HG03196 (cell line): ENCODE data around the gene DDHD1.
"Not testable (repeated sequence)": the region's sequence is repeated elsewhere in the genome, so short reads cannot be mapped to it uniquely, and the experiment has no call there.

Experiments
- ATAC-seq: cut with Tn5 transposase; IDR thresholded peaks from one replicate; pipeline ENCODE4 v1.9.1; 2021; ENCODE audit not compliant: unreplicated experiment

The DDHD1 gene

DNA sequence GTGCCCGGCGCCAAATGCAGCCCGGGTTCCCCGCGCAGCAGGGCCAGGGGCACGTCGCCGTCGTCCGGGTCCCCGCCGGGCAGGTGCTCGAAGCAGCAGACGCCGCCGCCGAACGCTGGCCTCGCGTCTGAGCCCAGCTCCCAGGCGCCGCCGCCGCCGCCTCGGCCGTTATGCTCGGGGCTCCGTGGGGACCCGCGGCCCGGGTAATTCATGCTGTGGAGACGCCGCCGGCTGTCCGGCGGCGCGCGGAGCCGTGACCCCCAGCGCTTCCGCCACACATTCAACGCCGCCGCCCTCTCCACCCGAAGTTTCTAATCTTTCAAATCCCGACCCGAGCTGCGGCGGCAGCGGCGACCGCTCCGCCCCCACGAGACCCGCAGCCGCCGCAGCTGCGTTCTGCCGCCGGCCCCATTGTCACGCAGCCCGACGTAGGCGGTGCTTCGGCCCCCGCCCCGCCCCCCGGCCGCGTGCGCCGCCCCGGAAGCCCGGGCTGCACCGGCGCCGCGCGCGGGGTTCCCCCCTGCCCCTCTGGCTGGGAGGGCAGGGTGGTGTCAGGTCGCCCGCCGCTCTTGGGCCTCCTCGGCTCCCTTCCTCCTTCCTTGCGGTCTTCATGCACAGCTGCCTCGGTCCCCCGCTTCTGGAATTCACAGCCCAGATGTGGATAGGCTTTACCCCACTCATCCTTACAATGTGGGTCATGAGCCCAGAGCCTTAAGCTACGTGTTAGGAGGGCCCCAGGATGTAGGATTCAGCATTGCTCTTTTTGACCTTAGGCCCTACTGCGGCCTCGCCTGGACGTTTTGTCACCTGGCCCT is at the start of gene DDHD1:
Gene DDHD1, minus strand, starts transcription at position 437 of the 815 bp plus-strand sequence. Its CDS starts 225 bp downstream, at position 212.
- ATAC-seq: peak; percentile 69

DNA sequence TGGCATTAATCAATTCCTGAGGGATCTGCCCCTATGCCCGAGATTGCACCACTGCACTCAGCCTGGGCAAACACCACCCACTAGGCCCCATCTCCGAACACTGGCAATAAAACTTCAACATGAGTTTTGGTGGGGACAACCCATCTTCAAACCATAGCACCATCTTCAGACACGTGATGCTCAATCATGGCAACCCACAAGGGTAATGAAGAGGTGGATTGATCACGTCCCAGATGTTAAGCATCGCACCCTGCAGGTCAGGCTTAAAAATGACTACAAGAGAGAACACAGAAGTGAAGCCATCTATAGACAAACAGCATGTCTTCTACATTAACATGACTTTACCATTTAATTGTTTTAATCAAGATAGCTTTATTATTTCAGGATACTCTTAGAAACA is 42.8 kb upstream of the DDHD1 start:
- no peak for ATAC-seq

DNA sequence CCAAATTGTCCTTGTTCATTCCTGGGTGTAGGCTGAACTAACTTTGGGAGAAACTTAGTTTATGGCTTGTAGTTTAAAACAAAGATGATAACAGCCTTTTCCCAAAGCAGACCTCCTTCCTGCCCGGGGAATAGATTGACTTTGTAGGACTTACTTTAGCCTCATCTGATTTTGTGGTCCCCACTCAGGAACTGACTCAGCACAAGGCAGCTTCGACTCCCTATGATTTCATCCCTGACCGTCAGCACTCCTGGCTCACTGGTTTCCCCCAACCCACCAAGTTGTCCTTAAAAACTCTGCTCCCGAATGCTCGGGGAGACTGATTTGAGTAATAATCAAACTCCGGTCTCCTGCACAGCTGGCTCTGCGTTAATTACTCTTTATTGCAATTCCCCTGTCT is 40.1 kb upstream of the DDHD1 start:
- ATAC-seq: no peak

DNA sequence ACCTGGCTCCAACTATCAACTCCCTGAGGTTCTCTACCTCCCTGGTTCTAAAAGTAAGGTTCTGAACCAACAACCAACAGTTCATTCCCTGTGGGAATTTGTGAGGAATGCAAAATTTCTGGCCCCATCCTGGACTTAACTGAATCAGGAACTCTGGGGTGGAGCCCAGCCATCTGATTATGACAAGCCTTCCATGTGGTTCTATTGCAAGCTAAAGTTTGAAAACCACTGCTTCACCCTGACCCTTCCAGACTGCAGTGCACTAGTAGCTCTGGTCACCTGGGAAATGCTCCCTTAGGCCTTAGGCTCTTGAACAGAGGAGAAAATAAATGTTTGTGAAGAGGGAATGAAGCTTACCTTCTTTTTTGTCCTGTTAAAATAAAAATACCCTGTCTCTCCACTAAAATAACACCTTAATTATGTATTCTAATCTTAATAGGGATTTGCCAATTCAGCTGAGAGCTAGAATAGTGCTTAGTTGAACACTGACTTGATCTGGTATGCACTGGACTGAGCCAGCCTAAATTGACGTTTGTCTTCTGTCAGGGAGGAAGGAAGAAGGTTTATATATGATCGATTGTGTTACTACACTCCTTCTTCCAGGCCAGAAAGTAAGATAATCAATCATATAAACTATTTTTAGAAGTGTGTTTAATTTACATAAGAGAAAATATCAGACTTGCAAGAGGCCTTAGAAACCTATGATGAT is 39.1 kb upstream of the DDHD1 start:
- ATAC-seq: no peak

DNA sequence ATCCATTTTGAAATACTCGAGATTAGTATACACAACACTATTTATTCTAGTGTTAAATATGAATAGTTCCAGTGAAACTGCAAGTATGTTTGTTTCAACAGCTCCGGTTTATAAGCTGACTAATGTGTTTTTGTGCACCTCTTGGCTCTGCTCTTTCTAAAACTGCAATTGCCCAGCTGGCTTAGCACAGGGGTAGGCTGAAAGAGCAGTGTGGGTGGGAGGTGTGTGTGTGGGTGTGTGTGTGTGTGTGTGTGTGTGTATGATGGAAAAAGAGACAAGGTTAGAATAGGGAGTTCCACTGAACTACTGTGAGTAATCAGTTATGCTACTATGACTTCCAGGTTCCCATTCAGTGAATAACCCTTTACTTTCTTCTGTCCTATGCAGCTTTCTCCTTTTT is 37.8 kb upstream of the DDHD1 start:
- ATAC-seq: no peak

DNA sequence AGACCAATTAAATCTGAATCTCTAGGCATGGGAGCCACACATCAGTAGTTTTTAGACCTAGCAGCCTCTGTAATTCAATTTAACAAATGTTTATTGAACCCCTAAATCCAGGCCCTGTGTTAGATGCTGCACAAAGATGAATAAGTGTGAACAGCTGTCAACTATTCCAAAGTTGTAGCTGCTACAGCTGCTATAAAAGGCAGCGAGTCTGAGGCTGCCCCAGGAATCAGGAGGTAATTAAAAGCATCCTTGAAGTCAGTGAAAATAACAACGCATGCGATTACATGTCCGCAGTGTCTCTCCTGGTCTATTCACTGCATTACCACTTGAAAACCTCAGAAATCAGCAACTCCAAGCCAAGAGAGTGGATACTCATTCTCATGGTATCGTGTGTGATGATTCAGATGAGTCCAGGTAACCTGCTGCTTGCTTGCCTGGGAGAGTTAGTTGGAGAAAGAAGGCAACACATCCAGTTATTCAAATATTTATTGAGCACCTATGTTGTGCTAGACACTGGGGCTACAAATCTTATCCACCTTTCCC is 34.9 kb upstream of the DDHD1 start:
- ATAC-seq: no peak

DNA sequence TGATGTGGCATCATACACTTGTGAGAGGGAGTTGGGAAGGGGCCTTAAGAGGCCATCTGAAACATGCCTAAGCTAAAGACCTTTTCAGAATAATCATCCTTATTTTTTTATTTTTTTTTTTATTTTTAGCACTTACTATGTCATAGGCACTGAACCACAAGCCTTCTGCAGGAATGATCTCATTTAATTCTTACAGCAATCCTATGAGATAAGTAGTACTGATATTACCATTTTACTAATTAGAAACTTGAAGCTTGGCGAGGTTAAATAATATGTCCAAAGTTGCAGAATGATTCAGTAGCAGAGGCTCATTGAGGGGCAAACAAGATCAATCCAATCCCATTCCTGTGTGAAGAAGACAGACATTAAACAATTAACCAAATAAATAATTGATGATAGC is 33.4 kb upstream of the DDHD1 start:
- no peak for ATAC-seq

DNA sequence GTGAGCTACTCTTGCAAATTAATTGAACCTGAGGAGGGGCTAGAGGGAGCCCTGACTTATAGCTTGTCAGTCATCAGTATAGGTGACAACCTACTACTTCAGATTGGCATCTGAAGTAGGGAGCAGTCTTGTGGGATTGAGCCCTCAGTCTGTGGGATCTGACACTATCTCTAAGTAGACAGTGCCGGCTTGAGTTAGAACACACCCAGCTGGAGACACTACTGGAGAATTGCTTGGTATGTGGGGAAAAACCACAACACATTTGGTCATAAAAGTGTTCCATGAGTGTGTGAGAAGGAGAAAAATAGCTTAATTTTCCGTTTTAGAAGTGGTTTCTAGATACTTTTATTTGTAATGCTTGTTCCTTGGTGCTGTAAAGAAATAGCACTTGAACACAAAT is 30.5 kb upstream of the DDHD1 start:
- ATAC-seq: no peak

DNA sequence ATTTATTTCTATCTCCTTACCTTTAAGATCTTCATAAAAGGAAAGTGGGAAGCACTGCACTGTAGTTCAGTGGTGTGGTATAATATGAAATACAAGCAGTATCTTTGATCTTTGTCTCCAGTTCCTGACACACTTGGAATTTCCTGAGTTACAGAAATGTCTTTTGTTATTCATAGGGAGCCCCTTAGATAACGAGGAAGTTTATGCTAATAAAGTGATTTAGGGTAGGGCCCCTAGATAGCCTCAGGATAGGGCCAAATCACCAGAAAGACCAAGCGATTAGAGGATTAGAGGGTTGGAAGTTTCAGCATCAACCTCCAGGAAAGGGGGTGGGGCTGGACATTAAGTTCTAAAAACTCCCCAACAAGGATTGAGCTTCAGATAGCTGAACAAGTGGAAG is 29.9 kb upstream of the DDHD1 start:
- ATAC-seq: no peak

DNA sequence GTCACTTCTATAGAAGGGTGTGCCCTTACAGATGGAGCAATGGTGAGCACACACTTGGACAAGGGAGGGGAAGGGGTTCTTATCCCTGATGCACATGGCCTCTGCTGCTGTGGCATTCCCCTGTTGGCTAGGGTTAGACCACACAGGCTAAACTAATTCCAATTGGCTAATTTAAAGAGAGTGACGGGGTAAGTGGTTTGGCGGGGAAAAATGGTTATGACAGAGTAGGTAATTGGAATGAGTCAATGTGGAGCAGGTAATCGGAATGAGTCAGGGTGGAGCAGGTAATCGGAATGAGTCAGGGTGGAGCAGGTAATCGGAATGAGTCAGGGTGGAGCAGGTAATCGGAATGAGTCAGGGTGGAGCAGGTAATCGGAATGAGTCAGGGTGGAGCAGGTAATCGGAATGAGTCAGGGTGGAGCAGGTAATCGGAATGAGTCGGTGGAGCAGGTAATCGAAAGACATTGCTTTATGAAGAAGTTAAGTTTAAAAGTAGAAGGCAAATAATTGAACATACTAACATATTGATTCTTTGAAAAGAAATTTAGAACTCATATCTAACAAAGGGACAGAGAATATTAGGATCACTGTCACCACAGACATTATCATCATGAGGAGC is 28.4 kb upstream of the DDHD1 start:
- ATAC-seq: not testable (repeated sequence)

DNA sequence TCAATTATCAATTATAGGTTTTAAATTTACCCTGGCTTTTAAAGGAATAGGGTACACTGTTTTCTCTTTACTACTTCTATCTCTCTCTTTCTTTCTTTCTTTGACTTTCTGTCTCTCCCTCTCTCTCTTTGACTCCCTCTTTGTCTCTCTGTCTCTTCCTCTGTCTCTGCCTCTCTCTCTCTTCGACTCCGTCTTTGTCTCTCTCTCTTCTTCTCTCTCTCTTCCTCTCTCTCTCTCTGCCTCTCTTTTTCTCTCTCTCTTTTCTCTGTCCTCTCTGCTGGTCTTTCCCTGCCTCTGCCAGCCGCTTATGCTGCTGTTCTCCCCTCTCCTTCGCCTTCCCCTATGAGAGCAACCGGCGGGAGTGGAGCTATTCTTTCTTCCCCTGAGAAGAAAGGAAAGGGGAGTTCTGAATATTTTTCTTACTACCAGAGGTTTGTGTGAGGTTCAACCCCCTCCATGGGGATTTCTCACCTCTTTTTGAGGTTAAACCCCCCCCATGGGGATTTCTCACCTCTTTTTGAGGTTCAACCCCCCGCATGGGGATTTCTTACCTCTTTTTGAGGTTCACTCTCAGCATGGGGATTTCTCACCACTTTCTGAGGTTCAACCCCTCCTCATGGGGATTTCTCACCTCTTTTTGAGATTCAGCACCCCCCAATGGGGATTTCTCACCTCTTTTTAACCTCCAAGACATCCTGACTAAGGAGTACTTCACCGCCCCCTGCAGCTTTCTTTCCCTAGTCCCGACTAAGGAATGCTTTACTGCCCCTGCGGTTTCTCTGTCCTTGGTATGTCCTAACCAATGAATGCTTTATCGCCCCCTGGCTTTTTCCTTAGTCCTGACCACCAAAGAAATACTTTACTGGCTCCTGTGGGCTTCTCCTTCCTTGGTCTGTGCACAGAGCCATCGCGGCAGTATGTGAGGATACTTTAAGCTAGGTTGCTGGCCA is 27.4 kb upstream of the DDHD1 start:
- no peak for ATAC-seq

DNA sequence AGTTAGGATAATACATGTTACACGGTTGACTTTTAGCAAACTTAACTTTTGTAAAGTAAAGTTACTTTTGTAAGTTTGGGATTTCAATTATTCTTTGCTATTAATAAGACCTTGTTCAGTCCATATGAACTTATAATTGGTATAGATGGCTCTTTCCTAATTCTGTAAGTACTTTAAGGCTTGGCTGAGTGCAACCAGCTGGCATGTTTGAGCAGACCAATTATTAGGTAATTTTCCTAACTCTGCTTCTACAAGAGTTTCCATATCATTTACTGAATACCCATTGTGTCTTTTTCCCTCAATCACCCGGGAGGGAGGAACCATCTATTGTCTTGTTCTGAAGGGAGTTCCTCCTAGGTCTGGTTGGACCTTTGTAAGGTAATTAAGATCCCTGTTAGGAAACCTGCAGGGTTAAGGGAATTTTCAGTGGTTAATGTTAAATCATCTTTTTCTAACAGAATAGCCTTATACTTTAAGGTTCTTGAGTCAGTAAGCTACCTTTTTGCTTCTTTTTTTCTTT is 26.4 kb upstream of the DDHD1 start:
- not testable (repeated sequence) for ATAC-seq

DNA sequence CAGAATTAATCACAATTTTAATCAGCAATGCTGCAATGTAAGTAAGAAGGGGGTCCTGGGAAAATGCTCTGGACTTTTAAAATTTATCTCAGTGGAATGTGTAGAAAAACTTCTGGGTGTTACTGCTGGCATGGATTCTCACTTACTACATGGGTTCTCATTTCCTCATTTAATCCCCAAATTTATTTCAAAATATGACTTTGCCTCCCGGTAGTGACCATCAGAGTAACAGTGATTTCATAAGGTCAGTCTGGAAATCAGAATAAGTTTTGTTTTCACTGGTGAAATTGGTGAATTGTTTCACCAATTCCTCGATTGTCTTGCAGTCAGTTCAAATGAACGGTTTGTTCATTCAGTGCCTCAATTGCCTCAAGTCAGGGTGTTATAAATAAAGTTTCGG is 22.3 kb upstream of the DDHD1 start:
- no peak for ATAC-seq

DNA sequence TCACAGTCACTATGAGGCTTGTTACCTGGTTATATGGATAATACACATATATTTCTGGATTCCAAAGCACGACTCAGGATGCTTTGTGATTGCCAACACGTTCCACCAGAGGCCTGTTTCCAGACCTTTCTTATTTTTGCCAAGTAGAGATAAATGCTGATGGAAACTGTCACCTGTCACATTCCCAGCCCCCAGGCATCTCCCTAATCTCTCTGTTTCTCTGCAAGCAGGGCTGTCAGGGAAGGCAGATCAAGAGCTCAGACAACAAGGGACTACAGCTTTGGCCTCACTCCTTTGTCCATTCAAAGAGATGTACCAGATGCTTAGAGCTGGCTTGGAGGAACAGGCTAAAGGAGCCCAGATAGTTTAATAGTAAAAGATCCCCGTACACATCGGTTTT is 21.8 kb upstream of the DDHD1 start:
- ATAC-seq: no peak

DNA sequence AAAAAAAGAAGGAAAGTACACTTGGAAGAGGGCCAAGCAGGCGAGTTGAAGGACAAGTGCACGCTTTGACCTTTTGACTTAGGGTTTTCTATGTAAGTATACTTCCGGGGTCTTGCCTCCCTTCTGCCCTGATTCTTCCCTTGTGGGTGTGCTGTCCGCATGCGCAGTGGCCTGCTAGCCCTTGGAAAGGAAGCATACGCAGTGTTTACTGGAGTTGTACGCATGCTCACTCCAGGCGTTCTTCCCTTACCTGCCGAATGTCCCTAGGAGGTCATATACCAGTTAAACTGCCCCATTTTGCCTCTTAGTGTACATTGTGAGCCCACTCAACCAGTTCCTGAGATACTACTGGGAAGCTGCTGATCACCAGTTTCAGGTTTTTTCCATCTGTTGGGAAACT is 15.7 kb upstream of the DDHD1 start:
- ATAC-seq: no peak

DNA sequence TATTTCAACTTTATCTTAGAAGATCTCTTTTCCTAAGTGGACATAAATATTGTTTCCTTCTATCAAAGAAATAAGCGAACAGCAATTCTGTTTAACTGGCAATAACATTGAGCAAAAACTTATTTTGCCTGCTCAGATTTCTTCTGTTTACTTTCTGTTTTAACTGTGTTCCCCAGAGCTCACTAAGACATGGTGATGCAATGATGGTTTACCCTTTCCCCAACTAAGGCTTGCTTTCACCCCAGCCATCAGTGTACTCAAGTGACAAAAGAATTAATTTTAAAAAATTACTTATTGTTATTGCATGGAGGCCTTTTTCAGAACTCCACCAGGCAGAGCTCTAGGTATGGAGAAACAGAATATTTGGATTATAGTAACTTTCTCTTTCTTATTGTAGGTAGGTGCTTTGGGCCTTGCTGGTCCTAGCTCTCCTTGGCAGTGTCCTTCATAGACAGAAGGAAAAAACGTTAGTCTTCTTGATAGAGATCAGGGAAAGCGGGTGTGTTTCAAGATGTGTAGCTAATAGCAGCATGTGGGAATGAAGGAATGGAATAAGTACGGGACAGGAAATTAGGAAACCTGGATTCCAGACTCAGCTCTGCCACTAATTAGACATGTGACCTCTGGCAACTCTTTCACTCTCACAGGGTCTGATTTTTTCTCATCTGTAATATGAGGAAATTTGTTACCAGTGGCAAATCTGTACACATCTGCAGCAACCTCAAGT is 14.6 kb upstream of the DDHD1 start:
- ATAC-seq: no peak

DNA sequence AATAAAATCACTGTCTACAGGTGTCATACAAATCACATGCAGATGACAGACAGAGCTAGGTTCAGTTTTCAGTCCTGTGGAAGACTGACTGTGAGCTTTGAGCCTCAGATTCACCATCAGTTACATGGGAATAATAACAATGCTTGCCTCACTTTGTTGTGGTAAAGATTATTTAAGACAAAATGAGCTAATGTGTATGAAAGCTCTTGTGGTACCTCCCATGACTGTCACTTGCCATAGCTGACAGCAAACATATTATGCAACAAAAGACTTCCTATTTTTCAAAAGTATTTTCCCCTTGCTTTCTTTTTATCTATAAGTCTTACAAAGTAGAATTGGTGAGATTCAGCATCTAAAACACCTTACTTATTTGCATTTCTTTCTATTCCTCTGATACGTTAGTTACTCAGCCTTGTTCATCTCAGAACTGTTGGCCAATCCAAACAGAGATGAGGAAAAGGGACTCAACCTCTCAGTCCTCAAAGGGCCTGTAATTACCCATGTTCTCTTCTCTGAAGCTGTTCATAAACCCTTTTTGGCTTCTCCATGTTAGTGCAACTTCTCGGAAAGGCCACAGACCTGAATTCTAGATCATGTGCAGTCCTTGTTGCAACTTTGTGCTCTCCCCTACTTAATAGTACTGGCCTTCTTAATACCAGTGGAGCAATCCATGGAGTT is 8.8 kb upstream of the DDHD1 start:
- no peak for ATAC-seq

DNA sequence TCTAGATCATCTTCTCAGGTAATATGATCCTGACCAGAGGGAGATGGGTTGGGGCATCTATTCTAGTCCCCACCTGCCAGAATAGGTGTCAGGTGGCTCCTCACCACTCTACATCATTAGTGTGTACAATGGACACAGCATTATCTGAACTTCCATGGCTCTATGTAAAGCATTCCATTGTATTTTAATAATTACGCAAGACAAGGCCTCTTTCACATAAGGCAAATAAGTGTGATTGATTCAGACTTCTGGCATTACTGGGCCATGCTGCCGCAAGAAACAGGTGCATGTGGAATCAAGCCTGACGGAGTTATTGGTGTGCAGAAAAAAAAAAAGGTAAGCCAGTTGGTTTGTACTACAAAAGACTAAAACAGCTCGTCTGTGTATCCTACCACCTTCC is 3.1 kb upstream of the DDHD1 start:
- ATAC-seq: no peak

DNA sequence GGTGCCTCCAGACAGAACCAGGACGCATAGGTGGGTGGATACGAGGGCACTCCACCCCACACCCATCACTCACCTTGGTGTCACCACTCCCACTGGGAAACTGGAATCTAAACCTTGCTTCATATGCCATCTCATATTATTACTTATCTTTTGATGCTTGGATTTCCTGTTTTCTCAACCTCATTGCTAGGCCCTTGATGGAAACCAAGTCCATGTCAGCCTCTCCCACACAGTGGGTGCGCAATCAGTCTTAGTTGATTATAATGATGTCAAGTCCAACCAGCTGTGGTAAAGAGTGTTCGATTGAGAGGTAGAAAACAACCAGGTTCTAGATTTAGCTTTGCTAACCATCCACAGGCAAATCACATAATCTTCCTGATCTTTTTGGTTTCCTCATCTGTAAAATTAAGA is 584 bp upstream of the DDHD1 start:
- ATAC-seq: no peak
